GM21360 (cell line): ENCODE data around the gene TAF7.
A peak's percentile ranks its signal among the peaks of the same experiment; 100 is the strongest.
"Not testable (repeated sequence)": the region's sequence is repeated elsewhere in the genome, so short reads cannot be mapped to it uniquely, and the experiment has no call there.

Experiments
- ATAC-seq: cut with Tn5 transposase; IDR thresholded peaks from one replicate; pipeline ENCODE4 v1.9.1; 2021; ENCODE audit warnings: mild to moderate bottlenecking, moderate library complexity; ENCODE audit not compliant: unreplicated experiment

Gene TAF7, protein sequence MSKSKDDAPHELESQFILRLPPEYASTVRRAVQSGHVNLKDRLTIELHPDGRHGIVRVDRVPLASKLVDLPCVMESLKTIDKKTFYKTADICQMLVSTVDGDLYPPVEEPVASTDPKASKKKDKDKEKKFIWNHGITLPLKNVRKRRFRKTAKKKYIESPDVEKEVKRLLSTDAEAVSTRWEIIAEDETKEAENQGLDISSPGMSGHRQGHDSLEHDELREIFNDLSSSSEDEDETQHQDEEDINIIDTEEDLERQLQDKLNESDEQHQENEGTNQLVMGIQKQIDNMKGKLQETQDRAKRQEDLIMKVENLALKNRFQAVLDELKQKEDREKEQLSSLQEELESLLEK

DNA sequence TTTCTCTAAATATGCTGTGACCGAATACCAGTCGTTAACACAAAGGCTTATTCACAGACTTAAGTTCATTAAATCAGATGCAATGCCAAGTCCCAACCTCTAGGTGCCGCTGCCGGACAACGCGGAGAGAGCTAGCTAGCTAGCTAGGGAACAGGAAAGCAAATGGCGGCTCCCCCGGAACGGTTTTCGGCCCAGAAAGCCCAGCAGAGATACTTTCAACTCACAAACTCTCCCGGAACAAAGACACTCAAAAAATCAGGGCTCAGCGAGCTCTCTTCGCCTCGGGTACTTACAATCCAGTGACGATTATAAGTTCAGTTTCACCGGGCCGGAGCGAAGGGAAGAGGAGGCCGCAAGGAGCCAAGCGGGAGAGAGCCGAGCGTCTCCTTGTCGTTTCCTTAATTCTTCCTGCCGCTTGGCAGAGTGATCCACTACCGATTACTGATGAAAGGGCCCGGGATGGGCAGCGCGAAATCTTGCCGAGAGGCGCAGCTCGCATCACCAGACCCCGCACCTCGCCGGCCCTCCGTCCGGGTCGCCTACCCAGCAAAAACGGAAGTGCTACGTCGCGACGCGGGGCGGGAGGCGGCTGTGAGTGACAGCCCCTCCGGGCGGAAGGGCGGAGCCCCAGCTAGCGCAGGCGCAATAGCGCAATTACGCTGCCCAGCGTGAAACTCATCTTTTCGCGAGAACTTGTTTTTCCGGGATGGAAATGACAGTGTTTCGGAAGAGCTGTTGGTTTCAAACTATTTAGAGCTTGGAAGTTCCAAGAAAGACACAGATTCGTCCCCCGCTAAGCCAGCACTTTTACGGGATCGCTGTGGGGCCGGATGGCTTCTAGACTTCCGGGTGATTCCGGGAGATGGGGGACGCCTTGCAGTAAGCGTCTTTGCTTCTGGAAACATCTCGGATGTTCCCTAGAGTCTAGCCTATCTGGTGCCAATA is at the start of gene TAF7:
Gene TAF7 (minus strand): TSS at position 560 of the 945 bp plus-strand sequence. CDS start 740 bp downstream, outside the sequence.
- peak; percentile 90 for ATAC-seq

DNA sequence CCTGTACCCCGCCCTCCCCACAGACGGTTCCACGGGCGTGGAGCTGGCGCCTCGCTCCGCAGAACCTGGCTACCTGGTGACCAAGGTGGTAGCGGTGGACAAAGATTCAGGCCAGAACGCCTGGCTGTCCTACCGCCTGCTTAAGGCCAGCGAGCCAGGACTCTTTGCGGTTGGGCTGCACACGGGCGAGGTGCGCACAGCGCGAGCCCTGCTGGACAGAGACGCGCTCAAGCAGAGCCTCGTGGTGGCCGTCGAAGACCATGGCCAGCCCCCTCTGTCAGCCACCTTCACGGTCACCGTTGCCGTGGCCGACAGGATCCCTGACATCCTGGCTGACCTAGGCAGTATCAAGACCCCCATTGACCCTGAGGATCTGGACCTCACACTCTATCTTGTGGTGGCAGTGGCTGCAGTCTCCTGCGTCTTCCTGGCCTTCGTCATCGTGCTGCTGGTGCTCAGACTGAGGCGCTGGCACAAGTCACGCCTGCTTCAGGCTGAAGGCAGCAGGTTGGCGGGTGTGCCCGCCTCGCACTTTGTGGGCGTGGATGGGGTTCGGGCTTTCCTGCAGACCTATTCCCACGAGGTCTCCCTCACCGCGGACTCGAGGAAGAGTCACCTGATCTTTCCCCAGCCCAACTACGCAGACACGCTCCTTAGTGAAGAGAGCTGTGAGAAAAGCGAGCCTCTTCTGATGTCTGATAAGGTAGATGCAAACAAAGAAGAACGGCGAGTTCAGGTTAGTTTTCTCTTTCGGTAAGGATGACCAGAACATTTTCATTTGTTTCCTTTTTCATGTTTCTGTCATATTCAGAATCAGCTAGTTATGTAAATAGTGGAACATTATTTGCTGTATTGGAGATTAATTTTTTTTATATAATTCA is 45.7 kb upstream of the TAF7 start:
- no peak for ATAC-seq

DNA sequence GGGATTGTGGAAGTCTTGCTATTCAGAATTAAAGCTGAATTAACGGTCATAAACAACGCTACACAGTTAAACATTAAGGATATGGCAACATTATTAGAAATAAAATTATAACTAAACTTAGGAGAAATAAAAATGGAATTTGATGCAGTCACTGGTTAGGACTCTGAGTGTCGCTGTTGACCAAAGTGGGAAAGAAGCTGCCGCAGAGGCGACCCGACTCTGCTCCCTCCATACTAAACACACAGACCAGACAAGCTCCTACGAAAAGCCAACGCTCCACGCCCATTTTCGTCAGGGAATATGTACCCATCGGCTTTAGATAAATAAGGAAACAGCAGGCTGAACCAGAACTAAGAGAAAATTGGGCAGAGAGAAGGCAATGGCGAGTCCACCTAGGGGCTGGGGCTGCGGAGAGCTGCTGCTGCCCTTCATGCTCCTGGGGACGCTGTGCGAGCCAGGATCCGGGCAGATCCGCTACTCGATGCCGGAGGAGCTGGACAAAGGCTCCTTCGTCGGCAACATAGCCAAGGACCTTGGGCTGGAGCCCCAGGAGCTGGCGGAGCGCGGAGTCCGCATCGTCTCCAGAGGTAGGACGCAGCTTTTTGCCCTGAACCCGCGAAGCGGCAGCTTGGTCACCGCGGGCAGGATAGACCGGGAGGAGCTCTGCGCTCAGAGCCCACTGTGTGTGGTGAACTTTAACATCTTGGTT is 43.5 kb upstream of the TAF7 start, which contains the start of gene PCDHGA5:
Gene PCDHGA5 (plus strand): TSS at position 211 of the 709 bp plus-strand sequence. CDS start 169 bp downstream, at position 380.
- ATAC-seq = no peak

DNA sequence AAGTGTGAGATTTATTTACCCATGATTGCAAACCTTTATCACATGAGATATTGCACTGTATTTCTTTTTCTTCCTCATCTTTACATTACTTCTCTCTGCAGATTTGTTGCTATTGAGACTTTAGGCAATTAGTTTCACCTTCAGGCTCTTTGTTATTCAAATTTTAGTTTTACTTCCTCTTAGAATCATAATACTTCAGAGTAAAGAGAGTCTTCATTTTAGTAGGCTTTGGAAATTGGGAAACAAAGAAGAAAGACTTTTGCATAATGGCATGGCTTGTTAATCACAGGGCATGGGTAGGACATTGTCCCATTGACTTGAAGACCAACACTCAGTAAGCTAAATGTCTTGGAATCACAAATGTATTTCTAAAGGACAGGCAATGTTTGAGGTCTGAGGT is 42.1 kb upstream of the TAF7 start:
- no peak for ATAC-seq

DNA sequence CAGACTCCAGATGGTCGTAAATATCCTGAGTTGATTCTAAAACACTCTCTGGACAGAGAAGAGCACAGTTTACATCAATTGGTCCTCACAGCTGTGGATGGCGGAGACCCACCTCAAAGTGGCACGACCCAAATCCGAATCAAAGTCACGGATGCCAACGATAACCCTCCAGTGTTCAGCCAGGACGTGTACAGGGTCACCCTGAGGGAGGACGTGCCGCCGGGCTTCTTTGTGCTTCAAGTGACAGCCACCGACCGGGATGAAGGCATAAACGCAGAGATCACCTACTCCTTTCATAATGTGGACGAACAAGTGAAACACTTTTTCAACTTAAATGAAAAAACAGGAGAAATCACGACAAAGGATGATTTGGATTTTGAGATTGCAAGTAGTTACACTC is 40.1 kb upstream of the TAF7 start:
- ATAC-seq = no peak

DNA sequence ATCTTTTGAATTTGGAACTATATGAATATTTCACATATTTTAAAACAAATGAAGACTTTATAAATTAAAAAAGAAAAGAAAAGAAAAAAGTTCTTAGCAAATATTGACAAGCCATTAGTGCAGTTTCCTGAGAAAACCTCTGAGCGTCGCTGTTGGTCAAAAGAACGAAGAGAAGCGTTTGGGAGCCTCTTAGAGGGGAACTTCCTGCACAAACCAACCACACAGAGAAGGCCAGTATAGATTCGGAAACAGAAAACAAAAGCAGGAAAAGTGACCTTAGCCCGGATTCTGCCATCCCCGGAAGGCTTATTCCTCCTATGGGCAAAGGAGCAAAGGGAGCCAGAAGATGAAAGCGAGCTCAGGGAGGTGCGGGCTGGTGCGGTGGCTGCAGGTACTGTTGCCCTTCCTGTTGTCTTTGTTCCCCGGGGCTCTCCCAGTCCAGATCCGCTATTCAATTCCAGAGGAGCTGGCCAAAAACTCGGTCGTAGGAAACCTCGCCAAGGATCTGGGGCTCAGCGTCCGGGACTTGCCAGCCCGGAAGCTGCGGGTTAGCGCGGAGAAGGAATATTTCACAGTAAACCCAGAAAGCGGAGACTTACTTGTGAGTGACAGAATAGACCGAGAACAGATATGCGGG is 39.3 kb upstream of the TAF7 start, which contains the start of gene PCDHGB2:
Gene PCDHGB2 (plus strand): TSS at position 205 of the 637 bp plus-strand sequence. CDS start 142 bp downstream, at position 347.
- ATAC-seq = peak; percentile 62

DNA sequence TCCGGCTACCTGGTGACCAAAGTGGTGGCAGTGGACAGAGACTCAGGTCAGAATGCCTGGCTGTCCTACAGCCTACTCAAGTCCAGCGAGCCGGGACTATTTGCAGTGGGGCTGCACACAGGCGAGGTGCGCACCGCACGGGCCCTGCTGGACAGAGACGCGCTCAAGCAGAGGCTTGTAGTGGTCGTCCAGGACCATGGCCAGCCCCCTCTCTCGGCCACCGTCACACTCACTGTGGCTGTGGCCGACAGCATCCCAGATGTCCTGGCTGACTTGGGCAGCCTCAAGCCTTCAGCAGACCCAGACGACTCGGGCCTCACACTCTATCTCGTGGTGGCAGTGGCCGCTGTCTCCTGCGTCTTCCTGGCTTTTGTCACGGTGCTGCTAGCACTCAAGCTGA is 36.4 kb upstream of the TAF7 start:
- ATAC-seq = no peak

DNA sequence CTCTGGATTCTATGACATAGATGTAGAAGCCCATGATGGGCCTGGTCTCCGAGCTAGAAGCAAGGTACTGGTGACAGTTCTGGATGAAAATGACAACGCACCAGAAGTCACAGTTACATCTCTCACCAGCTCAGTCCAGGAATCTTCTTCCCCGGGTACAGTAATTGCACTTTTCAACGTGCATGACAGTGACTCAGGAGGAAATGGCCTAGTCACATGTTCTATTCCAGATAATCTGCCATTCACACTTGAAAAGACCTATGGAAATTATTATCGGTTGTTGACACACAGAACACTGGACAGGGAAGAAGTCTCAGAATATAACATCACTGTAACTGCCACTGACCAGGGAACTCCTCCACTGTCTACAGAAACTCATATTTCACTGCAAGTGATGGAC is 35.5 kb upstream of the TAF7 start:
- ATAC-seq = no peak

DNA sequence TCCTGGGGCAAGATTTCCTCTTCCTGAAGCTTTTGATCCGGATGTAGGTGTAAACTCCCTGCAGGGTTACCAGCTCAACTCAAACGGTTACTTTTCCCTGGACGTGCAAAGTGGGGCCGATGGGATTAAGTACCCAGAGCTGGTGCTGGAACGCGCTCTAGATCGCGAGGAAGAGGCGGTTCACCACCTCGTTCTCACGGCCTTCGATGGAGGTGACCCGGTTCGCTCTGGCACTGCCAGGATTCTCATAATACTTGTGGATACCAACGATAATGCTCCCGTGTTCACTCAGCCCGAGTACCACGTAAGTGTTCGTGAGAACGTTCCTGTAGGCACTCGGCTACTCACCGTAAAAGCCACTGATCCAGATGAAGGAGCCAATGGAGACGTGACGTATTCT is 35.1 kb upstream of the TAF7 start:
- ATAC-seq = no peak

DNA sequence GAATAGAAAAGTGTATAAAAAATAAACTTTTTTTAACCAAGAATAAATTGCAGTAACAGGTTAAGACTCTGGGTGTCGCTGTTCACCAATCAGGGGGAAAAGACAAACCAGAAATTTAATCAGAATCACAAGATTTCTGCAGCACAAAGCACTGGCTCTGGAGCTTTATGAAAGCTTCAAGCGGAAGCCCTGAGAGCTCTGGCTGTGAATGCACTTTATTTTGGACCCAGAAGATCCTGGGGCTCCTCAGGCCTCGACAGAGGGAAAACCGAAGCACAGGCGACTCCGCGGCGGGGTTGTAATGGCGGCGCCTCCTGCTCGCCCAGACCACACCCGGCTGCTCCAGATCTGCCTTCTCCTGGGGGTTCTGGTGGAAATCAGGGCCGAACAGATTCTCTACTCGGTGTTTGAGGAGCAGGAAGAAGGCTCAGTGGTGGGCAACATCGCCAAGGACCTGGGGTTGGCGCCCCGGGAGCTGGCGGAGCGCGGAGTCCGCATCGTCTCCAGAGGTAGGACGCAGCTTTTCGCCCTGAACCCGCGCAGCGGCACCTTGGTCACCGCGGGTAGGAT is 34.4 kb upstream of the TAF7 start, which contains the start of gene PCDHGA4:
Gene PCDHGA4 (plus strand): TSS at position 122 of the 570 bp plus-strand sequence. CDS start 87 bp downstream, at position 209.
- ATAC-seq = no peak

DNA sequence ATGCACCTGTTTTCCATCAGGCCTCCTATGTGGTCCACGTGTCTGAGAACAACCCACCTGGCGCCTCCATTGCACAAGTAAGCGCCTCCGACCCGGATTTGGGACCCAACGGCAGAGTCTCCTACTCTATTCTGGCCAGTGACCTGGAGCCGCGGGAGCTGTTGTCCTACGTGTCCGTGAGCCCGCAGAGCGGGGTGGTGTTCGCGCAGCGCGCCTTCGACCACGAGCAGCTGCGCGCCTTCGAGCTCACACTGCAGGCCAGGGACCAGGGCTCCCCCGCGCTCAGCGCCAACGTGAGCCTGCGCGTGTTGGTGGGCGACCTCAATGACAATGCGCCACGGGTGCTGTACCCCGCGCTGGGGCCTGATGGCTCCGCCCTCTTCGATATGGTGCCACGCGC is 31.0 kb upstream of the TAF7 start:
- no peak for ATAC-seq

DNA sequence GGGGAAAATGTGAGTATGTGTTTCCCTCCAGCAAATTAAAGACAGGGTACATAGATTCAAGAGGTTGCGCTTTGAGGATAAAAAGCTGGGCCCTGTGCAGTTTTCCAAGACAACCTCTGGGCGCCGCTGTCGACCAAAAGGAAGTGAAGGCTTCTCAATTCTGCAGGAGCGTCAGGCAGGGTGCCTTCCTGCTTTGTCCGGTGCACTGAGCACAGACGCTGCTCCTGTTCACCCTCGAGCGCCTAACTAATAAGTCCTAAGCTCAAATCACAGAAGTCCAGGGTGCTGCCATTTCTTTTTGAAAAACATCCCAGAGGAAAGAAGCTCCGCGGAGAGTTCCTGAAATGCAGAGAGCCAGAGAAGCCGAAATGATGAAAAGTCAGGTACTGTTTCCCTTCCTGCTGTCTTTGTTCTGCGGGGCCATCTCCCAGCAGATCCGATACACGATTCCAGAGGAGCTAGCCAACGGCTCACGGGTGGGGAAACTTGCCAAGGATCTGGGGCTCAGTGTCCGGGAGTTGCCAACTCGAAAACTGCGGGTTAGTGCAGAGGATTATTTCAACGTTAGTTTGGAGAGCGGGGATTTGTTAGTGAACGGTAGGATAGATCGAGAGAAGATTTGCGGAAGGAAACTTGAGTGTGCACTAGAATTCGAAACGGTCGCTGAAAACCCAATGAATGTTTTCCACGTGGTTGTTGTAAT is 29.5 kb upstream of the TAF7 start, which contains the start of gene PCDHGB1:
Gene PCDHGB1 (plus strand): TSS at position 183 of the 703 bp plus-strand sequence. CDS start 162 bp downstream, at position 345.
- no peak for ATAC-seq

DNA sequence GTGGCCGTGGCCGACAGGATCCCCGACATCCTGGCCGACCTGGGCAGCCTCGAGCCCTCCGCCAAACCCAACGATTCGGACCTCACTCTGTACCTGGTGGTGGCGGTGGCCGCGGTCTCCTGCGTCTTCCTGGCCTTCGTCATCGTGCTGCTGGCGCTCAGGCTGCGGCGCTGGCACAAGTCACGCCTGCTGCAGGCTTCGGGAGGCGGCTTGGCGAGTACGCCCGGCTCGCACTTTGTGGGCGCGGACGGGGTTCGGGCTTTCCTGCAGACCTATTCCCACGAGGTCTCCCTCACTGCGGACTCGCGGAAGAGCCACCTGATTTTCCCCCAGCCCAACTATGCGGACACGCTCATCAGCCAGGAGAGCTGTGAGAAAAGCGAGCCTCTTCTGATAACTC is 25.4 kb upstream of the TAF7 start:
- not testable (repeated sequence) for ATAC-seq

DNA sequence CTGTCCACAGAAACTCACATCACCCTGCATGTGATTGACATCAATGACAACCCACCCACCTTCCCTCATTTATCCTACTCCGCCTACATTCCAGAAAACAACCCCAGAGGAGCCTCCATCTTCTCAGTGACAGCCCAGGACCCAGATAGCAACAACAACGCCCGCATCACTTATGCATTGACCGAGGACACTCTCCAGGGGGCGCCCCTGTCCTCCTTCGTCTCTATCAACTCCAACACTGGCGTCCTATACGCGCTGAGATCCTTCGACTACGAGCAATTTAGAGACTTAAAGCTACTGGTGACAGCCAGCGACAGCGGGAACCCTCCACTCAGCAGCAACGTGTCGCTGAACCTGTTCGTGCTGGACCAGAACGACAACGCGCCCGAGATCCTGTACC is 24.7 kb upstream of the TAF7 start:
- no peak for ATAC-seq

DNA sequence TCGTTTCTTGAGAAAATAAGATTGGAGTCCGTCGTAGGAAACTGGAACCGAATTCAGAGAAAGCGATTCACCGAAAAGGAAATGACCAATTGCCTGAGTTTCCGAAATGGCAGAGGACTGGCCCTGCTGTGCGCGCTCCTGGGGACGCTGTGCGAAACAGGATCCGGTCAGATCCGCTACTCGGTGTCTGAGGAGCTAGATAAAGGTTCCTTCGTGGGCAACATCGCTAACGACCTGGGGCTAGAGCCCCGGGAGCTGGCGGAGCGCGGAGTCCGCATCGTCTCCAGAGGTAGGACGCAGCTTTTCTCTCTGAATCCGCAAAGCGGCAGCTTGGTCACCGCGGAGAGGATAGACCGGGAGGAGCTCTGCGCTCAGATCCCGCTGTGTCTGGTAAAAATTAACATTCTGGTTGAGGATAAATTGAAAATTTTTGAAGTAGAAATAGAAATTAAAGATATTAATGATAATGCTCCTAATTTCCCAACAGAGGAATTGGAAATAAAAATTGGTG is 23.4 kb upstream of the TAF7 start:
- ATAC-seq = no peak

DNA sequence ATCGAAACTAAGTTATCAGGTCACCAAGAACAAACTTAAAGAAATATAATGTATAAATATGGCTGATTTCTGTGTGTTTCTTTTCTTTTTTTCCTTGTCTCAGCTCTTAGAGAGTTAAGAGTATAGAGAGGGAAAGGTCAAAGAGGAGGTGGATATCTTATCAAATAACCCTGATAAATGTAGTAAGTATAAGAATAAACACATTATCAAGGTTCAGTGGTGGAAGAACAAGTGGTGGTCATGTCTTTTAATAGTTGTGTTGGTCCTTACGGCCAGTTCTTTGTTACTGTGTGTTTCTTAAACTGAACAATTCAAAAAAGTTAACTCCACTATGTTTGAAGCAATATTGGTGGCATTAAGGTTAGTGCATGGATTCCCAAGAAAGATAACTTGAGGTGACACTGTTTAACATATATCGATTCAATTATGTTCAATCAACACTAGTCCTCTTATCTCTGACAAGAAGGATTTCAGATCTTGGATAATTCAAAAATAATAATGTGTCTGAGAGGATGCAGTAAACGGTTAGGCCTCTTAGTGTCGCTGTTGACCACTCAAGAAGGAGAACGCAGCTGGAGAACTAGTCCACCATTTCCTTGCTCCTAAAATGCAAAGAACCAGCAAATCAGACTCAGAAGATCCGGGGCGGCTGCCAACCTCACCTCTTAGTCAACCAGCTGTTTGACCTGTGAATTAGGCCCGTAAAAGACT is 22.8 kb upstream of the TAF7 start, which contains the start of gene PCDHGA3:
Gene PCDHGA3 (plus strand): TSS at position 588 of the 711 bp plus-strand sequence. CDS start 205 bp downstream, outside the sequence.
- ATAC-seq = no peak

DNA sequence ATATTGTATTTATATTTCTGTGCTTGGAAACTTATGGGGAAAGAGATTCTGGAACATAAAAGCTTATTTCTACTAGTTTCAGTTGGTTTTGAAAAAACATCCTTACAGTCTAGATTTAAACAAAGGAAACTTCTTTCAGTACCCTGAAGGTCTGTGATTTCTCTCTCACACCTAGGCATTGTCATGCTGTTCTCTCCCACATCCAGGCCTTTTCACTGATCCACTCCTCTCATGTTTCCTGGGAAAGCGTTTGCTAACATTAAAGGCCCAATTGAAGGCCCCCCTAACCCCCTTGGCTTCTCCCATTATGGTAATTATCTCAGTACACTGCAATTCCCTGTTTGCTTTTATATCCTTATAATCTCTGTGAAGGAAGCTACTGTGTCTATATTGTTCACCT is 22.2 kb upstream of the TAF7 start:
- ATAC-seq = no peak
